Erythroblast (primary cell): ENCODE measurements around the gene ANO9.

Experiments
- GATA1 ChIP-seq: IDR thresholded peaks from 2 replicates; pipeline ENCODE4 v1.6.1; 2011; ENCODE audit warnings: low read depth, mild to moderate bottlenecking, control low read depth, low read length, moderate library complexity
- POLR2A ChIP-seq: IDR thresholded peaks from 2 replicates; pipeline ENCODE4 v1.6.1; 2011; ENCODE audit warnings: mild to moderate bottlenecking, low read length

DNA sequence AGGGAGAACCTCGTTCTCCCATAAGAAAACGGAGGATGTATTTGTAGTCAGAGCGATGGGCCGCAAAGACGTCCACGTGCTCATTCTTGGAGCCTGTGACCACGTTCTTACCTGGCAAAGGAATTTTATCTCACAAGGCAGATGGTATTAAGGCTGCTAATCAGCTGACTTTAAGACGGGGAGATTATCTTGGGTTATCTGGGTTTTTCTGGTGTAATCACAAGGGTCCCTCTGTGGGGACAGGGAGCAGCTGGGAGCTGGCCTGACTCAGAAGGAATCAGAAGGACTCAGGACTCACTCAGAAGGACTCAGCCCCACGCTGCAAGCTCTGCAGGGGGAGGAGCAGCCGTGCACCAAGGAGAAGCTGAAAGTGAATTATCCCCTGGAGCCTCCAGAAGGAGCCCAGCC lies 19.6 kb downstream of the ANO9 start:
- TF ChIP-seq POLR2A (no peak), GATA1 (no peak)
